SK-N-SH (cell line): ENCODE measurements around the gene DOK4. TPM values are rescaled to one million over a fixed set of nuclear protein-coding genes. Genes with fewer than 3 reads are reported as not detected.

Source experiments
- CTCF ChIA-PET: fragments of 300-600, 350-600 bp; formaldehyde crosslinking; extraction: SDS; loops from one replicate; lab custom pipeline; 2021; lab: Yijun Ruan, JAX
- POLR2A ChIA-PET: fragments of 350-600 bp; sonication (Branson Sonifier 250); formaldehyde crosslinking; extraction: SDS; loops from one replicate; lab custom pipeline; 2020; ENCODE audit warnings: antibody characterized with exemption, inconsistent platforms; lab: Yijun Ruan, JAX
- DNase-seq: peaks from one replicate; pipeline ENCODE4 v3.0.0; 2012
- H2AFZ ChIP-seq: fragments of 200-600 bp; sonication (generic); 2 replicates; pipeline ENCODE4 v1.8.1; 2016; ENCODE audit warnings: antibody characterized with exemption, mild to moderate bottlenecking, low read depth
- H3F3A ChIP-seq: fragments of 200-600 bp; sonication (generic); replicated peaks from 2 replicates; pipeline ENCODE3; 2016; ENCODE audit warnings: antibody characterized with exemption, mild to moderate bottlenecking; ENCODE audit not compliant: insufficient read depth
- H3K27ac ChIP-seq, 2 experiments: fragments of 200-500 bp in 1 of 2; fragments of 200-600 bp in 1 of 2; sonication (Bioruptor generic) in 1 of 2; sonication (generic), shearing (Covaris generic) in 1 of 2; 2 replicates each; pipeline versions ENCODE4 v1.5.1 to v1.6.1; 2014 to 2016; ENCODE audit warnings: low read depth in 2 of 2, inconsistent platforms in 1 of 2, low read length in 1 of 2, mild to moderate bottlenecking in 1 of 2, mixed read lengths in 1 of 2
- H3K27me3 ChIP-seq: fragments of 200-600 bp; sonication (generic), shearing (Covaris generic); 2 replicates; pipeline ENCODE4 v1.6.1; 2016; ENCODE audit warnings: mixed run types; ENCODE audit not compliant: insufficient read depth
- H3K36me3 ChIP-seq, 2 experiments: fragments of 200-500 bp in 1 of 2; fragments of 200-600 bp in 1 of 2; sonication (Bioruptor generic) in 1 of 2; sonication (generic) in 1 of 2; replicated peaks in 1 of 2; 2 replicates each; pipeline versions ENCODE3 to v1.5.1; 2014 to 2016; ENCODE audit warnings: low read length in 1 of 2, mild to moderate bottlenecking in 1 of 2; ENCODE audit not compliant: insufficient read depth in 2 of 2, control insufficient read depth in 1 of 2
- H3K4me1 ChIP-seq, 2 experiments: fragments of 200-500 bp in 1 of 2; fragments of 200-600 bp in 1 of 2; sonication (Bioruptor generic) in 1 of 2; sonication (generic), shearing (Covaris generic) in 1 of 2; 2 replicates each; pipeline versions ENCODE4 v1.5.1 to v1.6.1; 2014 to 2016; ENCODE audit warnings: low read depth in 1 of 2, low read length in 1 of 2, mixed run types in 1 of 2; ENCODE audit not compliant: insufficient read depth in 2 of 2, control insufficient read depth in 1 of 2
- H3K4me2 ChIP-seq: fragments of 200-600 bp; sonication (generic), shearing (Covaris generic); 2 replicates; pipeline ENCODE4 v1.6.1; 2017; ENCODE audit warnings: mixed run types
- H3K4me3 ChIP-seq, 2 experiments: fragments of 200-500 bp in 1 of 2; fragments of 200-600 bp in 1 of 2; sonication (Bioruptor generic) in 1 of 2; sonication (generic), shearing (Covaris generic) in 1 of 2; 2 replicates each; pipeline versions ENCODE4 v1.5.1 to v1.8.1; 2014 to 2016; ENCODE audit warnings: low read depth in 2 of 2, inconsistent platforms in 1 of 2, low read length in 1 of 2, mild to moderate bottlenecking in 1 of 2, mixed read lengths in 1 of 2, moderate library complexity in 1 of 2
- H3K79me2 ChIP-seq: fragments of 200-600 bp; sonication (generic); 2 replicates; pipeline ENCODE4 v1.8.1; 2017; ENCODE audit warnings: mild to moderate bottlenecking; ENCODE audit not compliant: insufficient read depth
- H3K9ac ChIP-seq: fragments of 200-600 bp; sonication (generic); 2 replicates; pipeline ENCODE4 v1.6.1; 2017; ENCODE audit warnings: mixed run types
- H3K9me2 ChIP-seq: fragments of 200-600 bp; sonication (generic); 2 replicates; pipeline ENCODE4 v1.6.1; 2017; ENCODE audit warnings: mixed run types
- H3K9me3 ChIP-seq: fragments of 200-600 bp; sonication (generic); 2 replicates; pipeline ENCODE4 v1.6.1; 2017; ENCODE audit warnings: mixed run types, mild to moderate bottlenecking, moderate library complexity
- H4K20me1 ChIP-seq: fragments of 200-600 bp; sonication (generic); 2 replicates; pipeline ENCODE4 v1.6.1; 2017; ENCODE audit warnings: mild to moderate bottlenecking, mixed run types; ENCODE audit not compliant: insufficient read depth
- EP300 ChIP-seq, 2 experiments: IDR thresholded peaks; 2 replicates each; pipeline versions ENCODE4 v1.4.0 to v1.6.1; 2012; ENCODE audit warnings: borderline replicate concordance in 1 of 2, low read depth in 1 of 2, low read length in 1 of 2
- FOXJ3 ChIP-seq: sonication (generic); formaldehyde crosslinking; IDR thresholded peaks from 2 replicates; pipeline ENCODE4 v1.5.1; 2020; ENCODE audit warnings: mild to moderate bottlenecking, missing genetic modification reagents
- GABPA ChIP-seq: IDR thresholded peaks from 2 replicates; pipeline ENCODE4 v1.4.0; 2012; ENCODE audit warnings: low read depth, mild to moderate bottlenecking
- GATA2 ChIP-seq: sonication (generic); formaldehyde crosslinking; IDR thresholded peaks from 2 replicates; pipeline ENCODE4 v1.5.0; 2020; ENCODE audit warnings: mild to moderate bottlenecking, missing genetic modification reagents
- MXI1 ChIP-seq: IDR thresholded peaks from 2 replicates; pipeline ENCODE4 v1.6.1; 2012; ENCODE audit warnings: mild to moderate bottlenecking, low read depth, low read length, improper control_type of control experiment
- NRF1 ChIP-seq: IDR thresholded peaks from 2 replicates; pipeline ENCODE4 v1.6.1; 2012; ENCODE audit warnings: low read depth, mild to moderate bottlenecking, low read length
- PBX3 ChIP-seq: IDR thresholded peaks from 2 replicates; pipeline ENCODE4; 2012
- RAD21 ChIP-seq: IDR thresholded peaks from 2 replicates; pipeline ENCODE4 v1.6.1; 2012; ENCODE audit warnings: mild to moderate bottlenecking, low read length
- RCOR1 ChIP-seq: fragments of 150-350 bp; IDR thresholded peaks from 2 replicates; pipeline ENCODE4 v1.6.1; 2017; ENCODE audit warnings: antibody characterized with exemption, low read length
- RFX5 ChIP-seq: IDR thresholded peaks from 2 replicates; pipeline ENCODE4 v1.6.1; 2012; ENCODE audit warnings: mild to moderate bottlenecking, improper control_type of control experiment, low read length
- TAF1 ChIP-seq: IDR thresholded peaks from 2 replicates; pipeline ENCODE4 v1.6.1; 2012; ENCODE audit warnings: low read depth, mild to moderate bottlenecking, low read length, moderate library complexity, borderline replicate concordance
- TCF12 ChIP-seq: IDR thresholded peaks from 2 replicates; pipeline ENCODE4 v1.4.0; 2012
- USF2 ChIP-seq: fragments of 150-350 bp; IDR thresholded peaks from 2 replicates; pipeline ENCODE4 v1.6.1; 2017; ENCODE audit warnings: antibody characterized with exemption, low read length, low read depth, borderline replicate concordance
- WGBS: methylation state at CpG from one replicate; pipeline ENCODE4 v1.1.6; 2017; ENCODE audit warnings: low lambda C conversion rate; 5-methylcytosine and 5-hydroxymethylcytosine counted together
- polyA plus RNA-seq, 3 experiments: library from polyadenylated mRNA; depleted of rRNA; stranded (reverse); fragments of >200 nt; gene quantifications; 2 replicates each; pipeline ENCODE4 v1.2.3, GENCODE V29; 2012

Gene DOK4
- polyA plus RNA-seq, 1 of the 3 experiments (the other 2 are of a cell fraction) = 28.4 TPM

DNA sequence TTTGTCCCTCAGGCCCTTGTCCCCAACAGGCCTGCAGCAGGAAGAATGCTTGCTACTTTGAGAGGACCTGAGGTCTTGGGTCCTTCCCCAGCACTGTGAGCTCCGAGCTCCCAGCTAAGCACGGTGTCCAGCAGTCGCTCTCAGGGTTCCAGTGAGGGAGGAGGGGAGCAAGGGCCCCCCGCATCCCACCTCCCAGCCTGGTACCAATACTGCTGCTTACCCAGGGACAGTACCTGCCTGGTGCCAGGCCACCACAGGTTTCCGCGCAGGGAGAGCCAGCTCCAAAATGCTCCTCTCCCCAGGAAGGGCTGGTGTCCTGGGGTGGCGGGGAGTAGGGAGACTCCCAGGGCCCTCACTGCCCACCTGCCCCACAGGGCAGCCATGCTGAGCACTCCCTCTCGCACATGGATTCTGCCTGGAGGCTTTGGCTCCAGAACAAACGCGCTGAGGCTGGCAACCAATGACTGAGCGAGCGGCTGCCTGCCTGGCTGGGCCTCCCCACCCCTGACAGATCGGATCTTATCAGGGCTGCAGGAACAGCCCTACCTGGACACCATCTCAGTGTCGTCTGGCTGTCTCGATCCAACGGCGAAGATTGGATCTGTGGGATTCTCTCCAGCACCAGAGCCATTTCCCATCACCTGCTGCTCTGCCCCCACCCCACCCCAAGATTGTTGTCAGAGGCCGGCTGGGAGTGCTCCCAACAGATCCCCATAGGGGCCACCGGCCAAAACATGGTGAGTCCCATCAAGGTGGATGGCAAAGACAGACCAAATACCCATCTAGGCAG lies 2.4 kb downstream of the DOK4 start:
- no peaks in the 10 kb centered on the region for H3K9me3 ChIP-seq
- H3K4me1 ChIP-seq = peaks cover 12 to 65% of the 10 kb centered on the region in 2 experiments; a peak in 3 of 4 replicates
- H3K4me2 ChIP-seq = no peak overlapping the region
- CTCF ChIA-PET = interaction anchor here (0.7 to 21.0 kb wide), 5 partner anchors 11 to 66 kb away, joined by 3 to 354 read pairs (median 22); partner anchors contain the start of gene POLR2C
- WGBS = 79% methylated on average over 13 of the region's 19 CpGs
- no peaks in the 10 kb centered on the region for H3K9me2 ChIP-seq
- no peak for TF ChIP-seq NRF1
- TF ChIP-seq RFX5 = peak; percentile 46; the same call in 1 of the 2 replicates
- peak; percentile 99 for TF ChIP-seq GATA2 (CRISPR knock-in tag)
- peak; percentile 66; the same call in 1 of the 2 replicates for TF ChIP-seq MXI1
- TF ChIP-seq TCF12 = no peak
- TF ChIP-seq FOXJ3 (CRISPR knock-in tag) = peak; percentile 97
- TF ChIP-seq RCOR1 = peak; percentile 57
- peak in 1 of 2 experiments; percentile 96; a peak in 2 of 4 replicates for TF ChIP-seq EP300 (IDR thresholded peaks at IDR 0.05; ENCODE audit: borderline replicate concordance in 1 of 2, low read depth in 1 of 2, low read length in 1 of 2)
- no peak for TF ChIP-seq USF2
- no peak for TF ChIP-seq GABPA
- H3K36me3 ChIP-seq = no peaks in the 10 kb centered on the region
- no peaks in the 10 kb centered on the region for H3K27me3 ChIP-seq
- peak overlapping the region in 1 of 2 experiments; percentile 94; a peak in 2 of 4 replicates for H3K27ac ChIP-seq
- no peak overlapping the region for H2AFZ ChIP-seq
- no peaks in the 10 kb centered on the region for H4K20me1 ChIP-seq
- DNase-seq = peak; percentile 78
- H3K9ac ChIP-seq = no peak overlapping the region
- POLR2A ChIA-PET = interaction anchor here (0.9 to 10.0 kb wide), 6 partner anchors 11 to 37 kb away, joined by 3 to 152 read pairs (median 10); partner anchors contain the start of genes CIAPIN1, COQ9 and POLR2C
- H3K79me2 ChIP-seq = no peaks in the 10 kb centered on the region; the same call in 1 of the 2 replicates
- peaks cover 5% of the 10 kb centered on the region for H3F3A ChIP-seq
- H3K4me3 ChIP-seq = peak overlapping the region in 1 of 2 experiments; percentile 83; a peak in 2 of 4 replicates

GRCh38 chr16:57482845-57483545 lies 3.3 kb downstream of the DOK4 start:
- Histone ChIP-seq H3K79me2 (no peaks in the 10 kb centered on the region; the same call in 1 of the 2 replicates), H3K4me2 (no peak overlapping the region), H4K20me1 (no peaks in the 10 kb centered on the region), H3K4me1 (peaks cover 14 to 74% of the 10 kb centered on the region in 2 experiments; a peak in 3 of 4 replicates), H3K27me3 (no peaks in the 10 kb centered on the region), H3F3A (peaks cover 5% of the 10 kb centered on the region), H3K36me3 (no peaks in the 10 kb centered on the region), H3K27ac (peak overlapping the region in 1 of 2 experiments; percentile 94; a peak in 2 of 4 replicates), H3K4me3 (no peak overlapping the region), H3K9ac (no peak overlapping the region), H2AFZ (no peak overlapping the region), H3K9me2 (no peaks in the 10 kb centered on the region), H3K9me3 (no peaks in the 10 kb centered on the region)
- CTCF ChIA-PET = interaction anchor here (0.7 to 21.0 kb wide), 6 partner anchors 10 to 65 kb away, joined by 3 to 354 read pairs (median 16); partner anchors contain the start of gene POLR2C
- TF ChIP-seq PBX3 = no peak
- TF ChIP-seq TAF1 = no peak
- TF ChIP-seq RAD21 = no peak
- no peak for DNase-seq
- POLR2A ChIA-PET = interaction anchor here (1.0 to 10.0 kb wide), 3 partner anchors 10 to 35 kb away, joined by 3 to 152 read pairs (median 52); no protein-coding TSS in a partner anchor
- 81% methylated on average over 12 of the region's 14 CpGs for WGBS
